GM18858 (cell line): ENCODE results near the gene ELK4.
A peak's percentile ranks its signal among the peaks of the same experiment; 100 is the strongest.

Source experiments
- ATAC-seq: cut with Tn5 transposase; IDR thresholded peaks from one replicate; pipeline ENCODE4 v1.9.1; 2021; ENCODE audit not compliant: unreplicated experiment

The ELK4 gene

DNA sequence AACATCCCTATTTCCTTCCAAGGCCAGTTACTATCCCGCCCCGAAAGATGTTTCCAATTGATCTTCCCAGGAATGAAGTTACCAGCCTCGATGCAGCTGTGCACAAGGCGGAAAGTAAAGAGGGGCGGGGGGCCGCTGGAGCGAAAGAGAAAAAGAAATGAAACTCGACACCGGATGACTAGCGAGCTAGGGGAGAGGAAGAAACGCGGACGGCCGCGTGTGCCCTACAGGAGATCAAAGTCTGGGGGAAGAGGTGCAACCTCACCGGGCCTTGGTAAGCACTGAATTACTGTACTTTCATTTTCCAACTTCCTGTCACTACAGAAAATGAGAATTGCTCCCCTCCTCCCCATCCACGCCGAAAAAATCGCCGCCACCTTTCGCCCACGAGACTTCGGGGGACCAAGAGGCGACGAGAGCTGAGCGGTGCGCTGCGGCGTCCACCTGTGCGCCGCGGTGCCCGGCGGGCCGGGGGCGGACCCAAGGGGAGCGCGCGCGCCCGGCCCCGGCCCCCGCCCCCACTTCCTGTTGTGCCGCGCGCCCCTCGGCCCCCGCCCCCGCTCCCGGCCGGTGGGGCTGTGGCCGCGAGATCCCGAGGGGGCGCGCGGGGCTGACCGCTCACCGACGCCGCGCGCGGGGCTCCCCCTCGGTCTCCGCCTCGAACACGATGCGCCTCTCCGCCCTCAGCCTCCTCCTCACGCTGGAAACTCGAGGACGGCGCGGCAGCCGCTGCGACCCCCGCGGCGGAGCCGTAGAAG is 622 bp downstream of the ELK4 start:
- ATAC-seq, result peak; percentile 55

DNA sequence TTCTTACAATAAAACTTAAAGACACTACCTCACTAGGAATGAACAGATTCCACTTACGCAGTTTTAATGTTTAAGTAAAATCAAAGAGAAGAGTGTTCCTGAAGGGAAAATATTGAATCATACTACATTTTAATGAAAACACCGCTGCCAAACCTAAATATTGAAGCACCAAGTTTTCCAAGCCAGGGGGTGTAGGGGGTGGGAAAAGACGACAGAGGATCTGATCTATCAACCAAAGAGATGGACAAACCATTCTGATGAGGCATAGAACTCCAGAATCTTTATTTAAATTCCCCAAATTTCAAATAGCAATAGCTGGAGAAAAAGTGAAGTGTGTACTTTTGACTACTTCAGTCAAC is 1.2 kb downstream of the ELK4 start:
- ATAC-seq, result no peak

DNA sequence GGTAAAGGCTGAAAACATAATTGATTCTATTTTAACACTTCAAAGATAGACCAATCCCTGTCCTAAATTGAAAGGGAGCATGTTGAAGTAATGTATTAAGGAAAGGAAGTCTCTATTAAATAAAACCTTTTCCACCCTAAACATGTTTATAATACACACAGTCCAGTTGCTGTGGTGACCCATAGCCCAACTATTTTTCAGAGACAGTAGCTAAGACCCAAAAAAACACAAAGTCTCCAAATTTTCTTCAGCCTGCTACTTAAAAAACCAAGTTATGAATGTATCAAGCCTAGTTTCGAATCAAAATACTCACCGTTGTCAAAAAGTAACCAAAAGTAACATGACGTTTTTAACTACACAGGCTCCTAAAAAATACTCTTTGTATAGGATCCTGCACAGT is 1.6 kb downstream of the ELK4 start:
- ATAC-seq, result no peak

DNA sequence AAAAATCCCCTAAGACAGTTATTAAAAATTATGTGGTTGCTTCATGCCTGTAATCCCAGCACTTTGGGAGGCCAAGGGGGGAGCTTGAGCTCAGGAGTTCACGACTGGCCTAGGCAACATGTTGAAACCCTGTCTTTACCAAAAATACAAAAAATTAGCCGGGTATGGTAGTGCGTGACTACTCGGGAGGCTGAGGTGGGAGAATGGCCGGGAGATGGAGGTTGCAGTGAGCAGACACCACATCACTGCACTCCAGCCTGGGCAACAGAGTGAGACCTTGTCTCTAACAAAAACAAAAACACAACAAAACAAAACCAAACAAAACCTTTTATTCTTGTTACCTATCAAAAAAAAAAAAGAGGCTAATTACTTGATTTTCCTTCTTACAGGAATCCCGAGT is 2.1 kb downstream of the ELK4 start:
- no peak for ATAC-seq

DNA sequence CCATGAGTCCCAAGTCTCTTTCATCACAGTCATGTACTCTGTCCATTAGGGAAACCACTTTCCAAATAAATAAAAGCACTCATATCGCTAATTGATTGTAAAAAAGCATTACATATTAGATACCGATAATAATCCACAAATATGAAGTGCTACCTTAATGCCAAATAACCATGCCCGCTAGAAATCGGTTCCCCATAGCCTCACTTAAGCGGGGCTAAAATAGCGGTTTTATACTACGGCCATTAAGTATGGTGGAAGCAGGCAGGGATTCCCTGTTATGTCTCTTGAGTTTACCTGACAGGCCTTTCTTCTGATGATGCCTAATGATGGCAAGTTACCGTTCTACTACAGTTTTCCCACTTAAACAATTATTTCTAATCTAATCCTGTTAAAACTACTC is 3.9 kb downstream of the ELK4 start:
- no peak for ATAC-seq

DNA sequence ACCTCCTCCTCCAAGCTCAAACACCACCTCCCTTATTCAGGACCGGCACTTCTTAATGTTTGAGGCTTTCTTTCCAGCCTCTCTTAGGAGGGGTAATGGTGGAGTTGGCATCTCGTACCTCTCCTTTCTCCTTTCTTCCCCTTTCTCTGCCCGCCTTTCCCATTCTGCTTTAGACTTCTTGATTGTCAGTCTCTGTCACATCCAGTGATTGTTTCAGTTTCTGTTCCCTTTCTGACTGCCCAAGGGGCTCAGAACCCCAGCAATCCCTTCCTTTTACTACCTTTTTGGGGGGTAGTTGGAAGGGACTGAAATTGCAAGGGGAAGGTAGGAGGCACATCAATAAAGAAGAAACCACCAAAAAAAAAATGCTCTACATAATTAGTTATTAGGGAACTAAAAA is 5.6 kb downstream of the ELK4 start:
- ATAC-seq, result no peak

DNA sequence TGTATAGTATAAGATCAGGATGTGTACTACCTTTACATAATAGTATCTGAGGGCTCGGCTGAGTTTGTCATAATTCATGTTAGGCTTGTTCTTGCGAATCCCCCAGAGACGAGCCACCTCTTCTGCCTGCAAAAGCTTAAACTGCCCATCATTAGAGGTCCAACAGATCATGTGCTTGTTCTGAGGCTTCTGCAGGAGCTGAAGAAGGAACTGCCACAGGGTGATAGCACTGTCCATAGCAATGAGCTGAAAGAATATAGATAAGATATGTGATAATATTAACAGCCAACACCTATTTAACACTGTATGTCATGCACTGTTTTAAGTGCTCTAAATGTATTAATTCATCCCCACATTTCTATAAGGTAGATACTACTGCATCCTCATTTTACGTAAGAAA is 8.2 kb downstream of the ELK4 start:
- ATAC-seq, result no peak

DNA sequence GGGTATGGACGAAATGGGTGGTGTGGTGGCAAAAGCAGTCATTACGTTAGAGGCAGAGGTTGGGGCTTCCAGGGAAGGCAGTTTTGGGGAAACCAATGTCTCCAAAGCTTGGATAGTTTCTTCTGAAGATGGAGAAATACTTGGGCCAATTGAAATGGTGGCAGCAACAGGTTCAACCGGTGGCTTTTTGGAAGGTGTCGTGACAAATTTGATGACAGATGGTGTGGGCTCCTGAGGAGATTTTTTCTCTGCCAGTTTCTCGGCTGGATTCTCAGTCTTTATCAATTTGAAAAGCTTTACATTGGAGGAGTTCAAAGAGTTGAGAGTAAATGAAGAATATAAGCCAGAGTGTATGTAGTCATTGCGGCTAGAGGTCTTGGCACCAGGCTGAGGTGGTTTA is 11.5 kb downstream of the ELK4 start:
- ATAC-seq, result no peak

DNA sequence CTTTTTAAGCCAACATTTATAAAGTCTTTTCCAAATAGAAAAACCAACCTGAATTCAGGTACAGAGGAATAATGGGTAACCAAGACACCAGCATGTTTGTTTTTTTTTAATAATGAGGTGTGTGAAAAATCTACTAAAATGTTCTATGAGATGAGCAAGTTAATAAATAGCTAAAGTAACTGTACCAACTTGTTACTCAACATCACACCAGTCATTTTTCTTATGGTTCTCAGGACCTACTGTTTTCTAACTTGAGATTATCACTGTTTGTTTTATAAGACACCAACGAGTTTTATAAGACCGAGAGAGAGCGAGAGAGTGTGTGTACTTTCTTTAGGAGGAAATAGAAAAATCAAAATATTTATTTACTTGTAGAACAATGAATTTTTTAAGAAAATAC is 12.4 kb downstream of the ELK4 start:
- no peak for ATAC-seq

DNA sequence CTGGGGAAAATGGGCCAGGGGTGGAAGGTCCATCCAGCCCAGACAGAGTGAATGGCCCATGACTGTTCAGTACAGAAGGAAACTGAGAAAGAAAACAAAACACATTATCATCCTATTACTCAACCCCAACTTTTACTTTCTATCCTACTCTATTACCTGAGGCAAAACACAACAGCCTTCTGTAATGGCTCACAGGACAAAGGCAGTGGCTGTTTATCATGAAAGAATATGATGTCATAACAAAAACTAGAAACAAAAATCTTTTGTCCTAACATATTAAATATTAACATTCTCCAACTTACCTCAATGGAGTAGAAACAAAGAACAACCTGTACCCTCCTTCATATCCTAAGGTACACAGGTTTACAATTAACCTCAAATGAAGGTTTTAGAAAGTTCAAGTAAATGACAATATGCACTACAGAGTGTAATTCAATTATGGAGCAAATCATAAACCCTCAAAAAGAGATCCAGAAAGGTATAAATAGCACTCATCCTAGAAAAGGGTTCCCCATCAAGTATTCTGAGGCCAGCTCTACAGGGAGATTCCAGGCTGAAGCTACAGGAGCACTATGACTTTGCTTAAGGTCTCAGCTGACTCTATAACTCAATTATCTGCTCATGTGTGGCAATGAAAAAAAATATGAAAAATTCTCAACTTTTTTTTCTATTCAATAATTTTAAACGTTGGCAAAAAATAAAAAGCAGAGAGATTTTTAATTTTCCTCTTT is 15.1 kb downstream of the ELK4 start:
- peak; percentile 62 for ATAC-seq

DNA sequence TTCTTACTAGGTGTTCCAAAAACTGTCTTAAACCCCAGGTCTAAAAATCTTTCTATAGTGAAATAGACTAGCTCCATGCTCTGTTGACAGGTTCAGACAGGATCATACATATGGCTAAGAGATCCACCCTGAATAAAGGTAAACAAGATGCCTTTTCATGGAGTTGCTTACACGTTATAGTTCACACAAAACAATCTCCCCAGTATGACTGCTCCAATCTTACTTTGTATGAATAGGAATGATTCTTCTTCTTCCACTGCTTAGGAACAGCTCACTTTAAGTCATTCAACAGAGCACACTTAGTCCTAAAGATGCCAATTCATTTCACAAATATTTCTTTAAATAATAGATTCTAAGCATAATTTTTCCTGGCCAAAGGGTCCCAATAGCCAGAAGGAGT is 16.0 kb downstream of the ELK4 start:
- no peak for ATAC-seq

DNA sequence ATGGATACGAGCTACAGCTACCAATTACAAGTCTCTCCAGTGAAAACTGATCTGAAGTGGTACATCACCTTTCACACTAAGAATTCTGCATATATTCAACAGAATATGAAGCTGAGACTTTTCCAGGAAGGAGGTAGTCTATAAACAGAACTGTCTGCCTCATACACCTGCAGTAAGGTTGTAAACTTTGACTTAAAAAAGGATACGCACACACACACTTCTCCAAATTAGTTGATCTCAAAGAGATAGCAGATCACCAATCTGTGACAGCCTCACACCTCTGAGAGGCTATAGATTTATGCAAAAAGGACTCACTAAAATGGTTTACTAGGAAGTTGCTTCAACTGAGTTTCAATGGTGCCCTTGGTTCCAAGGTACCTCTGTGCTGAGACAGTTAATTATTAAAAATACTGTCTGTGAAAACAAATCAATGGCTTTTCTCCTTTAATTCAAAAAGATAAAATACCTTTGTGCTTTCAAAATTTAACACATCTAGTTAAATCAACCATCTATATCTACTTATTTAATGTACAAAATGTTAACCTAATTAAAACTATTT is 17.9 kb downstream of the ELK4 start:
- ATAC-seq, result no peak

DNA sequence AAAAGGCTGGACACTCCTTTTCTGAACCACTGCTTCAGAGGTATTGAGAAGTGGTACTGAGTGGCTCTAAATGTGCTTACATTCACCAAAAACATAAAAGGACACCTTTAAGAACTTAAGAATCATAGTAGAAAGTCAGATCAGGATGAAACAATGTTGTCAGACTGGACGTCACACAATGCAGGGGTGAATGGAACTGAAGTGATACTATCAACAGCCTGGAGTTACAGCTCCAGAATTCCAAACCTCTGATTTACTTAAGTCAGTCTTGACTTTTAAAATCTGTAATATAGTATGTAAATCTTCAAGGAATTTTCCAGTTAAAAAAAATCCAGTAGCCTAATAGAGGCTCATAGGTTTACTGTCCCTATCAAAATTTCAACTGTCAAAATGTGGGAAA is 19.3 kb downstream of the ELK4 start:
- ATAC-seq, result no peak

DNA sequence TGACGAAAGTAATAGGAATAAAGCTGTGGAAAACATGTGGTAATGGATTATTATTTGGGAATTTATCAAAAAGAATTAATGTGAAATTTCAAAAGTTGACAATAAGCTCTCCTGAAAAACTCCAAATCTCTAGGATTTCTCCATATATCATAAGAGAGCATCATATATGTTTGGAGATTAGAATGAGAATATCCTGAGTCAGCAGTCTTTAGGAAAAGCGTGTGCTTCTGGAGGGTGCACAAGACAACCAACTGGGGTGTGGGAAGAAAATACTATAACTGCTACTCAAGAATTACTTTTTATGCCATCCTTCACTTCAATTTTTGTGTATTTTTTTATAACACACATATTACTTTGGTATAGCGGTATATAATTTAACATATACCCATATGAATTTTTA is 19.7 kb downstream of the ELK4 start:
- no peak for ATAC-seq

DNA sequence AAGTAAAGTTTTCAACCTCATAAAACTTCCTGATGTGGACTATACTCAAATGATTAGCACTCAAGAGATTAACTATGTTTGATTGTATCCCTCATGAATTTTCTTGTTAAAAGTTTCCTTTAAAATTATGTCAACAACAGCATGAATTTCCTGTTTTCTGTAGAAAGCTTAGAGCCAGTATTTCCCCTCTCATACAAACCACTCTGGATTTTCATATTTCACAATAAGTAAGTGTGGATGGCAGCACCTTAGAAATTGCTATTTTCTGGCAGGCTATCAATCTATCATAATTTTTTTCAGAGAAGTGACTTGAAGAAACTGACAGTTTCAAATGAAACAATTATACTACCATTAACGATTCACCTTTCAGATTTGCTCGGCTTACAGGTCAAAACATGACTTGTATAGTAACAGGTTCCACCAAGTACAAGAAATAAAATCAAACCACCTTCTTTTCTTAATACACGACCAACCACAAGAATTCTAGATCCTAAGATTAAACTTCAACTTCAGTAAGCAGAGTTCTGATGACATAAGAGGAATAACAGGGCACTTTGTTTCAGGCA is 20.8 kb downstream of the ELK4 start:
- ATAC-seq, result no peak

DNA sequence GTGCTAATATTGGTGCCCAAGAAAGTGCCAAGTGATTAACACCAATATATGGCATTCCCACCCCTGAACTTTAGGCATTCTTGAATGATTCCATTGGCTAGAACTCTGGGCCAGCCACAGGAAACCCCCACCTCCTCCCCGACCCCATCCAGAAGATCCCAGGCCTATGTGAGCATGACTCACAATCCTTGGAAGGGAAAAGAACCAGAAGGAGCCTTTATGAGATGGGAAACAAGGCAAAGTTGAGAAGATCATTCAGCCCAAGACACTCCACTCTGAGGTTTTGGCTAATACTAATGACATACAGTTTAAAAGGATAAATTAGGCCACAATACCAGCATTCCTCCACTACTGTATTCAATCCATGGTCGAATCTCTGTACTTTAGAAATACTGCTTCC is 21.8 kb downstream of the ELK4 start:
- ATAC-seq, result no peak

DNA sequence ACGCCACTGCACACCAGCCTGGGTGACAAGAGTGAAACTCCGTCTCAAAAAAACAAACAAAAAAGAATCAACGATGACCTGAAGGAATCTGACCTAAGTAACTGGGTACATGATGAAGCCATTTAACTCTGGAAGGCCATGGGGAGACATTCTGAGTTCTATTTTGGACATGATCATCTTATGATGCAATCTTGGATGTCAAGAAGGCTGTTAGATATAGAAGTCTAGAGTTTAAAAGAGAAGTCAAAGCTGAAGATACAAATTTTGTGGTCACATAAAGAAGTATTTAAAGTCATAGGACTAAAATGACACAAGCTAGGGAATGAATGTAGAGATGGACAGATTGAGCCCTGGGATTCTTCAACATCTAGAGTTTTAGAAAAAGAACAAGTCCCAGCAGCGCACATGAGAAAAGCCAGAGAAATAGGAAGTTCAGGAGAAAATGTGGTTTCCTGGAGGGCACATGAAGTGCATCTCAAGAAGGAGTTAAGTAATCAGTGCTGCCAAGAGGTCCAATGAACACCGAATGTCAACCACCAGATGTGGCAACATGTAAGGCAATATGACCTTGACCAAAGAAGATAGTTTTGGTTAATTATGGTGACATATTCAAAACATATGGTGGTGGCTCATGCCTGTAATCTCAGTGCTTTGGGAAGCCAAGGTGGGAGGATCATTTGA is 26.8 kb downstream of the ELK4 start:
- no peak for ATAC-seq

DNA sequence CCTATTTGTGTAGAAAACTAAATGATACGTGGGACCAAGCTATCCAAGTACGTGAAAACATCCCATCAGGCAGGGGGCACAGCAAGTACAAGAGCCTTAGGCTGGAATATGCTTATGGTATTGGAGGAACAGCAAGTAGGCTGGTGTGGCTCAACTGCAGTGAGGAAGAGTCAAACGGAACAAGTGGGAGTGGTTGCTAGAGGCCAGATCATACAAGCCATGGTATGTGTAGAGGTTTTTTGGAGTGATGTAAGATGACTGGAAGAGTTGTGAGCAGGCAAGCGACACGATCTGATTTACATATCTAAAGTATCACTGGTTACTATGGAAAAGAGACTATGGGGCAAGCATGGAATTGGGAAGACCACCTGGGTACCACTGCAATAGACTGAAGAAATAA is 27.8 kb downstream of the ELK4 start:
- no peak for ATAC-seq

DNA sequence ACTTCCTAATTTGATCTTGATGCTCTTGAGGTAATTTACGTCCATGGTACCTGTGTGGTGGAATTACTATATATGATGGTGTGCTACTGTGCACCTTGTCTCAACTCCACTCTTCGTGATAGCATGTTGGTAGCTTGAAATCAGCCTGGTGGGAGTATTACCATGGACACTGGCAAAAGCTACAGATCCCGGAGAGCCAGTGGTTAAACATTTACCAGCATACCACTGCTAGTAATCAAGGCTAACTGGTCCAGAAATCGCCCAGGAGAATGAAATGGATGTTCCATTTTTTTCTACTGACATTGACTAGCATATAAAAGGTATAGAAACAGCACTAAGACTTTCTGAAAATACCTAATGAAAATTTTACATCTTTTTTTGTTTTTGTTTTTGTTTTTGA is 30.6 kb downstream of the ELK4 start:
- ATAC-seq, result no peak

DNA sequence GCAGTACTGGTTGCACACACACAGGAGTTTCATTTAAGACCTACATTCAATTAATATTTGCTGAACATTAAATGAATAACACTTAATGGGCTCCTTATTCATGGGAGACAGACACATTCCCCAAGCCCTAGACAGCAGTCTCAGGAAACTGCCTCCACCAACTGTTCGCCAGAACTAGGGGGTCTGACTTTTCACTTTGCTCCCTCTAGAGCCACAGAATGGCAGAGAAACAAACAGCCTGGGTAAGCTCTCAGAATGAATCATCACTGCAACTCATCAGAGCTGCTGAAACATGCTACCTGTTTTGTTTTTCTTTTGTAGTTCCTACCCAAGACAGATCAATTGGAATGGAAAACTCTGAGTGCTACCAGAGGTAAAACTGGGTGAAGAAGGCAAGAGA is 31.7 kb downstream of the ELK4 start:
- peak; percentile 69 for ATAC-seq

DNA sequence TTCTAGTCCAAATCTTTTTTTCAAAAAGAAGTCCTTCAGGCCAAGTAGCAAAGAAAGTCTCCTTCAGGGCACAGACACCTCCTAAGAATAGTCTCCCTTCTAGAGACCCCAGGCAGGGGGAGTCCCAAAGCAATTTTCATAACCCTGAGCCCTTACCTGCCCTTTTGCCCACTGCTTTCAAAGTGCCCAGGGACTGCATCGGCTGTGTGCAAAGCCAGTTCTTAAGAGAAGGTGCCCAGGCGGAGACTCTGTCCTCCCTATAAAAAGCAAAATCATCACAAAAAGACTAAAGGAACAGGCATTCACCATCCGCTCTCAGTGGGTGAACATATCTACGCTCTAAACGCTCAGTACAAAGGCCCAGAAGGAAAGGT is 32.2 kb downstream of the ELK4 start:
- ATAC-seq, result no peak
